Mesenchymal stem cell (in vitro differentiated cells and primary cell): ENCODE measurements around the gene C20orf96.

Source experiments
- DNase-seq: peaks from one replicate; pipeline ENCODE4 v3.0.0-alpha.2; 2013
- H2AFZ ChIP-seq: one replicate; pipeline ENCODE4 v1.6.1; 2013; ENCODE audit warnings: low read depth, mild to moderate bottlenecking, control low read depth, inconsistent platforms, low read length, moderate library complexity
- H2AK5ac ChIP-seq: 2 replicates; pipeline ENCODE4 v1.6.1; 2013; ENCODE audit warnings: low read length, moderate library complexity, mild to moderate bottlenecking, inconsistent platforms; ENCODE audit not compliant: severe bottlenecking
- H2BK120ac ChIP-seq: one replicate; pipeline ENCODE4 v1.6.1; 2013; ENCODE audit warnings: low read depth, mild to moderate bottlenecking, inconsistent platforms, low read length, moderate library complexity
- H2BK12ac ChIP-seq, 2 experiments: one replicate each; pipeline ENCODE4 v1.6.1; 2013; ENCODE audit warnings: inconsistent platforms in 2 of 2, low read length in 2 of 2, mild to moderate bottlenecking in 2 of 2, moderate library complexity in 2 of 2, control low read depth in 1 of 2
- H2BK15ac ChIP-seq: one replicate; pipeline ENCODE4 v1.6.1; 2013; ENCODE audit warnings: mild to moderate bottlenecking, low read depth, inconsistent platforms; ENCODE audit not compliant: poor library complexity, severe bottlenecking
- H2BK5ac ChIP-seq: 2 replicates; pipeline ENCODE4 v1.6.1; 2013; ENCODE audit warnings: low read depth, mild to moderate bottlenecking, low read length, control low read depth, inconsistent platforms; ENCODE audit not compliant: poor library complexity, severe bottlenecking
- H3K14ac ChIP-seq, 2 experiments: one replicate each; pipeline ENCODE4 v1.6.1; 2013; ENCODE audit warnings: inconsistent platforms in 2 of 2, low read length in 2 of 2, control low read depth in 1 of 2, mild to moderate bottlenecking in 1 of 2, moderate library complexity in 1 of 2
- H3K18ac ChIP-seq, 2 experiments: one replicate each; pipeline ENCODE4 v1.6.1; 2013; ENCODE audit warnings: inconsistent platforms in 2 of 2, low read length in 2 of 2, control low read depth in 1 of 2, low read depth in 1 of 2, mild to moderate bottlenecking in 1 of 2
- H3K23ac ChIP-seq, 2 experiments: one replicate each; pipeline ENCODE4 v1.6.1; 2013; ENCODE audit warnings: inconsistent platforms in 2 of 2, low read length in 2 of 2, mild to moderate bottlenecking in 2 of 2, moderate library complexity in 2 of 2, control low read depth in 1 of 2
- H3K27ac ChIP-seq: 2 replicates; pipeline ENCODE4 v1.5.1; 2013; ENCODE audit warnings: mild to moderate bottlenecking, moderate library complexity, low read length, control low read depth, inconsistent platforms; ENCODE audit not compliant: poor library complexity, severe bottlenecking
- H3K27me3 ChIP-seq, 2 experiments: 2 replicates each; pipeline versions ENCODE4 v1.6.1 to v1.7.0; 2013; ENCODE audit warnings: low read length in 2 of 2, mild to moderate bottlenecking in 2 of 2, moderate library complexity in 2 of 2, control low read depth in 1 of 2, inconsistent platforms in 1 of 2; ENCODE audit not compliant: control insufficient read depth in 1 of 2, insufficient read depth in 1 of 2
- H3K36me3 ChIP-seq, 2 experiments: 2 replicates each; pipeline versions ENCODE4 v1.6.1 to v1.7.0; 2013; ENCODE audit warnings: low read length in 2 of 2, control low read depth in 1 of 2, inconsistent platforms in 1 of 2, low read depth in 1 of 2, mild to moderate bottlenecking in 1 of 2; ENCODE audit not compliant: insufficient read depth in 2 of 2, control insufficient read depth in 1 of 2
- H3K4ac ChIP-seq, 2 experiments: one replicate each; pipeline ENCODE4 v1.6.1; 2013; ENCODE audit warnings: inconsistent platforms in 2 of 2, low read length in 2 of 2, mild to moderate bottlenecking in 2 of 2, moderate library complexity in 2 of 2, control low read depth in 1 of 2, low read depth in 1 of 2
- H3K4me1 ChIP-seq: 2 replicates; pipeline ENCODE4 v1.6.1; 2013; ENCODE audit warnings: low read depth, low read length, control low read depth; ENCODE audit not compliant: control insufficient read depth, insufficient read depth
- H3K4me2 ChIP-seq: 2 replicates; pipeline ENCODE4 v1.6.1; 2013; ENCODE audit warnings: low read length, mild to moderate bottlenecking, inconsistent platforms; ENCODE audit not compliant: poor library complexity, severe bottlenecking
- H3K4me3 ChIP-seq, 2 experiments: 2 replicates each; pipeline versions ENCODE4 v1.5.1 to v1.7.0; 2013; ENCODE audit warnings: low read length in 2 of 2, mild to moderate bottlenecking in 2 of 2, control low read depth in 1 of 2, low read depth in 1 of 2; ENCODE audit not compliant: insufficient read depth in 1 of 2
- H3K79me1 ChIP-seq: replicated peaks from 2 replicates; pipeline ENCODE4 v1.6.1; 2013; ENCODE audit warnings: mild to moderate bottlenecking, control low read depth, low read length, inconsistent platforms; ENCODE audit not compliant: poor library complexity, severe bottlenecking
- H3K9ac ChIP-seq: 2 replicates; pipeline ENCODE4 v1.7.0; 2013; ENCODE audit warnings: mild to moderate bottlenecking, low read length, moderate library complexity
- H3K9me3 ChIP-seq: 2 replicates; pipeline ENCODE4 v1.7.0; 2013; ENCODE audit warnings: mild to moderate bottlenecking, low read length; ENCODE audit not compliant: control insufficient read depth
- H4K8ac ChIP-seq: one replicate; pipeline ENCODE4 v1.6.1; 2013; ENCODE audit warnings: inconsistent platforms, mild to moderate bottlenecking, low read length, moderate library complexity
- H4K91ac ChIP-seq: one replicate; pipeline ENCODE4 v1.6.1; 2013; ENCODE audit warnings: mild to moderate bottlenecking, low read length, inconsistent platforms
- WGBS: methylation state at CpG from one replicate; pipeline ENCODE4 v1.1.7; 2013; ENCODE audit warnings: mixed read lengths; 5-methylcytosine and 5-hydroxymethylcytosine counted together

The C20orf96 gene

GRCh38 chr20:316316-317068, 25.9 kb upstream of the C20orf96 start:
- 100% methylated on average over 2 of the region's 2 CpGs for WGBS
- Histone ChIP-seq H4K91ac (no peak overlapping the region), H3K27me3 (no peaks in the 10 kb centered on the region), H2AFZ (no peak overlapping the region), H3K4me2 (no peak overlapping the region), H4K8ac (no peak overlapping the region), H3K36me3 (peaks cover 0 to 10% of the 10 kb centered on the region in 2 experiments), H3K18ac (no peak overlapping the region), H2BK12ac (no peak overlapping the region), H2BK15ac (no peak overlapping the region), H3K27ac (no peak overlapping the region), H3K23ac (no peak overlapping the region), H3K79me1 (no peaks in the 10 kb centered on the region), H2AK5ac (no peak overlapping the region), H2BK120ac (no peak overlapping the region), H3K14ac (no peak overlapping the region), H3K4me3 (no peak overlapping the region), H3K4me1 (peaks cover 2% of the 10 kb centered on the region), H3K9me3 (peaks cover 5% of the 10 kb centered on the region), H3K4ac (no peak overlapping the region), H2BK5ac (no peak overlapping the region), H3K9ac (no peak overlapping the region)
- DNase-seq = peak; percentile 88

- H3K4ac ChIP-seq = peak overlapping the region in 1 of 2 experiments; percentile 37
- H3K36me3 ChIP-seq = peaks cover 0 to 4% of the 10 kb centered on the region in 2 experiments
- H3K18ac ChIP-seq = no peak overlapping the region
- H3K9me3 ChIP-seq = no peaks in the 10 kb centered on the region
- H4K91ac ChIP-seq = no peak overlapping the region
- H3K9ac ChIP-seq = no peak overlapping the region
- peaks cover 3% of the 10 kb centered on the region for H3K4me1 ChIP-seq
- H2AK5ac ChIP-seq = no peak overlapping the region
- H2BK15ac ChIP-seq = no peak overlapping the region
- H4K8ac ChIP-seq = no peak overlapping the region
- no peak overlapping the region for H3K23ac ChIP-seq
- H2BK12ac ChIP-seq = peak overlapping the region in 1 of 2 experiments; percentile 37
- H2BK120ac ChIP-seq = no peak overlapping the region
- H3K79me1 ChIP-seq = no peaks in the 10 kb centered on the region
- no peak overlapping the region for H3K27ac ChIP-seq
- DNase-seq = peak; percentile 67
- no peak overlapping the region for H2AFZ ChIP-seq
- no peak overlapping the region for H3K14ac ChIP-seq
- no peak overlapping the region for H3K4me2 ChIP-seq
- H3K27me3 ChIP-seq = no peaks in the 10 kb centered on the region
- no peak overlapping the region for H3K4me3 ChIP-seq
- H2BK5ac ChIP-seq = no peak overlapping the region
These were observed 23.4 kb upstream of the C20orf96 start for GRCh38 chr20:313948-314347.

GRCh38 chr20:313402-313801, 22.9 kb upstream of the C20orf96 start:
- Histone ChIP-seq H2AK5ac (no peak overlapping the region), H3K4me2 (no peak overlapping the region), H3K18ac (no peak overlapping the region), H3K23ac (no peak overlapping the region), H3K4ac (no peak overlapping the region), H3K36me3 (peaks cover 0 to 4% of the 10 kb centered on the region in 2 experiments), H3K4me1 (peaks cover 5% of the 10 kb centered on the region), H3K14ac (no peak overlapping the region), H2AFZ (no peak overlapping the region), H4K8ac (no peak overlapping the region), H3K9me3 (no peaks in the 10 kb centered on the region), H3K79me1 (no peaks in the 10 kb centered on the region), H3K27ac (no peak overlapping the region), H2BK12ac (no peak overlapping the region), H3K9ac (no peak overlapping the region), H4K91ac (no peak overlapping the region), H2BK120ac (no peak overlapping the region), H2BK15ac (peak overlapping the region; percentile 46), H3K4me3 (no peak overlapping the region), H2BK5ac (no peak overlapping the region), H3K27me3 (no peaks in the 10 kb centered on the region)
- DNase-seq = no peak
- 100% methylated on average over 2 of the region's 5 CpGs for WGBS

- Histone ChIP-seq H2BK12ac (no peak overlapping the region), H3K27me3 (no peaks in the 10 kb centered on the region), H3K36me3 (peaks cover 0 to 4% of the 10 kb centered on the region in 2 experiments), H3K4me2 (no peak overlapping the region), H3K27ac (no peak overlapping the region), H3K4ac (no peak overlapping the region), H2AK5ac (no peak overlapping the region), H3K9ac (no peak overlapping the region), H4K91ac (no peak overlapping the region), H2BK120ac (no peak overlapping the region), H3K9me3 (no peaks in the 10 kb centered on the region), H3K18ac (no peak overlapping the region), H3K23ac (no peak overlapping the region), H3K14ac (no peak overlapping the region), H2AFZ (no peak overlapping the region), H2BK15ac (no peak overlapping the region), H2BK5ac (no peak overlapping the region), H3K79me1 (no peaks in the 10 kb centered on the region), H3K4me3 (no peak overlapping the region), H3K4me1 (peaks cover 5% of the 10 kb centered on the region), H4K8ac (no peak overlapping the region)
- no peak for DNase-seq
- WGBS = no CpG with 5 or more reads among the region's 1 CpG
These were observed 22.3 kb upstream of the C20orf96 start for GRCh38 chr20:312866-313265.
